Rectal smooth muscle tissue (tissue), 1 donor: ENCODE results near the gene TSPAN15.

Experiments
- H3K27ac ChIP-seq: one replicate; pipeline ENCODE4 v1.7.0; 2013; ENCODE audit warnings: low read depth, low read length, inconsistent platforms
- H3K27me3 ChIP-seq: one replicate; pipeline ENCODE4 v1.7.0; 2013; ENCODE audit warnings: low read length; ENCODE audit not compliant: control insufficient read depth, insufficient read depth
- H3K36me3 ChIP-seq: one replicate; pipeline ENCODE4 v1.7.0; 2013; ENCODE audit warnings: low read length; ENCODE audit not compliant: control insufficient read depth, insufficient read depth
- H3K4me1 ChIP-seq: one replicate; pipeline ENCODE4 v1.7.0; 2013; ENCODE audit warnings: low read length; ENCODE audit not compliant: control insufficient read depth, insufficient read depth
- H3K4me3 ChIP-seq: one replicate; pipeline ENCODE4 v1.7.0; 2013; ENCODE audit warnings: low read length
- H3K9ac ChIP-seq: one replicate; pipeline ENCODE4 v1.7.0; 2013; ENCODE audit warnings: low read length

Gene TSPAN15

GRCh38 chr10:69464801-69465401 is 13.6 kb downstream of the TSPAN15 start:
- Histone ChIP-seq H3K27me3 (no peaks in the 10 kb centered on the region), H3K4me3 (no peak overlapping the region), H3K9ac (no peak overlapping the region), H3K36me3 (no peaks in the 10 kb centered on the region), H3K27ac (peak overlapping the region; percentile 80), H3K4me1 (peaks cover 49% of the 10 kb centered on the region)

DNA sequence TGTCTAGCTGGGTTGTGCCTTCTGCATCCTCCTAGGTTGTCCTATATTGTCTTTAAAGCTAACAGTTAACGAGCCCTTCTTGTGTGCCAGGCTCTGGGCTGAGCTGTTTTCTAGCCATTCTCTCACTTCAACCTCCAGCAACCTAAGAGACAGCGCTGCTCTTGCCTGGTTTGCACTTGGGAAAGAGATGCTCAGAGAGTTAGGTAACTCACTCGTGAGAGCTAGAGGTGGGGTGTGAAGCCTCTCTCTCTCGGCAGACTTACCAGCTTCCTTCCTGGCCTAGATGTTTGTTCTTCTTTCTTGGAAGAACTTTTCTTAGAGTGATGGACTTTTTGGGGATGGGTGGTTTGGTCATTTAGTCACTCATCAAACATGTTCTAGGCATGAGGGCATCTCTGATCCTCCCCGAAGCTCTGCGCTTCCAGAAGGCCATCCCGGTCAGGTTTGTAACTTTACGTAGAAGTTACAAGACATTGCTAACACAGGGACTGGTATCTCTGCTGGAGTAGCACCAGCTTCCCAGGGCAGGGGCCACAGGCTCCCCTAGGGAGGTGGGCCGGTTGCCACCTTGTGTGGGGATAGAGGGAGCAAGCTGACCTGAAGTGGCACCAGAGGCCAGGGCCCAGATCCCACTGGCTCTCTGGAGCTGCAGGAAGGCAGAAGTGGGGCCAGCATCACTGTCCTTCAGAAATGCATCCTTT is 14.3 kb downstream of the TSPAN15 start:
- H3K9ac ChIP-seq, result no peak overlapping the region
- H3K4me3 ChIP-seq, result no peak overlapping the region
- no peaks in the 10 kb centered on the region for H3K27me3 ChIP-seq
- H3K27ac ChIP-seq, result peak overlapping the region; percentile 80
- peaks cover 42% of the 10 kb centered on the region for H3K4me1 ChIP-seq
- no peaks in the 10 kb centered on the region for H3K36me3 ChIP-seq

DNA sequence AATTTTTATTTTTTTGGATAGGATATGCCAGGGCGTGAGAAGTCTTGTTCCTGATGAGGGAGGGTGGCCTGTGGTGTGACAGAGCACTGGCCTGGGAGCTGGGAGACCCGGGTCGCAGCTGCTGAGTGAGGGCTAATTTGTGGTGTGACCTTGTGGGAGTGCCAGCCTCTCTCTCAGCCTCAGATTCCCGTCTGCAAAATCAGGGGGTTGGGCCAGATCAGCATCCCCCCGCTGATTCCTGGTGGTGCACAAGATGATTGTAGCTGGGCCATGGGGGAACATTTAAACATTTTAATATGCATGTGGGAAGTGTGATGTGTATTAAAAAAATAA is 14.9 kb downstream of the TSPAN15 start:
- peak overlapping the region; percentile 80 for H3K27ac ChIP-seq
- H3K9ac ChIP-seq, result no peak overlapping the region

DNA sequence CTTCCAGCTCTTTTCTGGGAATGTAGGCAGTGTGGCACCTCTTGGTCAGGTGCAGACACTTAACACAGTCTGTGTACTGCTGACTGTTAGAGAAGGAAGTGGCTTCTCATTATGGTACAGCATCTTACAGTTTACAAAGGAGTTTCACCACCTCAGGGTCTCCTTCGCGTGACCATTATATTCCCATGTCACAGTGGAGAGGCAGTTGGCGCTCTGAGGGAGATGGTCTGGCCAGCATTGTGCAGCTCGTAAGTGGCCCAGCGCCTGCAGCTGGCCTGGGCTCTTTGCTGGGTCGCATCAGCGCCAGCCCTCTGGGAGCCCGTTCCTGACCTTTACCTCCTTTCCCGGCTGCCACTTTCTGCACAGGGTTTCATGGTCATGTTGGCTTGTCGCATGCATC is 15.4 kb downstream of the TSPAN15 start:
- Histone ChIP-seq H3K4me1 (peaks cover 36% of the 10 kb centered on the region), H3K27ac (peak overlapping the region; percentile 80), H3K9ac (no peak overlapping the region), H3K27me3 (no peaks in the 10 kb centered on the region), H3K4me3 (no peak overlapping the region), H3K36me3 (no peaks in the 10 kb centered on the region)

More for the DNA sequence above, 14.9 kb downstream of the TSPAN15 start:
- Histone ChIP-seq H3K4me3 (no peak overlapping the region), H3K36me3 (no peaks in the 10 kb centered on the region), H3K4me1 (peaks cover 37% of the 10 kb centered on the region), H3K27me3 (no peaks in the 10 kb centered on the region)

DNA sequence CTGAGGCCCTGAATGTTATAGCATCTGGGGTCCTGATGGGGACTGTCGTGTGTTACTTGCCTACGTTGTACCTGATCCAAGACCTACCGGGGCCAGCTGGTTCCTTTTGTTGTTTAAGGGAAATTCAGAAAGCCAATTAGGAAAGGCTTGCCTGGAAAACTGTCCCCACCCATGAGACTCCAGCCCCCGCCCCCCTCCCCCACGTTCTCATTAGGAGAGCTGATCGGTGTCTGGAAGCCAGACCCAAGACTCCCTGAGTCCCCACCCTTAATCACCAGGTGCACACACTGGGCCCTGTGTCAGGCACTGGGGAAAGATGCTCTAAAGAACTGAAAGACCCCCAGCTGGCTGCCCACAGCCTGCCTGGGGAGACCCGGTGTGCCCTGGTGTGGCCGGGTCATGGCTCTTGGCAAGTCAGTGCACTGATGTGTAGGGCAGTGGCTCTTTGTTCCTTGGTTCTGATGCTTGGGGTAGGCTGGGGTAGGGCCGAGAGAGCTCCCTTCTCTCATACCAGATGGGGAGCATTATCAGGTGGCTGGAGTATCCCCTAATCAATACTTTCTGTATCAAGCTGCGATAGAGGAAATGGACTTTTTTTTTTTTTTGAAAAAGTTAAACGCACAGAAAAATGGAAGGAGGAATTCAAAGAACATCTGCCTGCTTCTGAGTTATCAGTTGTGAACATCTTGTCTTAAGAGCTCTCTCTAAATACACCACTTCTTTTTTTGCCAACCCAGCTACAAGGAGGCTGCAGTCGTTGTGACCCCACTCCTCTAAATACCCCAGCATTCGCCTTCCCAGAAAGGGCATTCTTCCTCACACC is 16.9 kb downstream of the TSPAN15 start:
- H3K36me3 ChIP-seq, result no peaks in the 10 kb centered on the region
- peaks cover 42% of the 10 kb centered on the region for H3K4me1 ChIP-seq
- H3K4me3 ChIP-seq, result no peak overlapping the region
- peak overlapping the region; percentile 59 for H3K27ac ChIP-seq
- no peaks in the 10 kb centered on the region for H3K27me3 ChIP-seq
- no peak overlapping the region for H3K9ac ChIP-seq

- no peaks in the 10 kb centered on the region for H3K27me3 ChIP-seq
- H3K36me3 ChIP-seq, result no peaks in the 10 kb centered on the region
- peaks cover 45% of the 10 kb centered on the region for H3K4me1 ChIP-seq
- H3K4me3 ChIP-seq, result no peak overlapping the region
- H3K27ac ChIP-seq, result peak overlapping the region; percentile 59
- H3K9ac ChIP-seq, result no peak overlapping the region
Measured at GRCh38 chr10:69468751-69469089, 17.5 kb downstream of the TSPAN15 start.

GRCh38 chr10:69469976-69470375 is 18.7 kb downstream of the TSPAN15 start:
- Histone ChIP-seq H3K4me3 (no peak overlapping the region), H3K4me1 (peaks cover 45% of the 10 kb centered on the region), H3K27ac (peak overlapping the region; percentile 32), H3K27me3 (no peaks in the 10 kb centered on the region), H3K36me3 (no peaks in the 10 kb centered on the region), H3K9ac (no peak overlapping the region)

GRCh38 chr10:69470463-69471384 is 19.5 kb downstream of the TSPAN15 start:
- Histone ChIP-seq H3K27ac (peak overlapping the region; percentile 38), H3K36me3 (no peaks in the 10 kb centered on the region), H3K4me3 (no peak overlapping the region), H3K27me3 (no peaks in the 10 kb centered on the region), H3K4me1 (peaks cover 43% of the 10 kb centered on the region), H3K9ac (no peak overlapping the region)

DNA sequence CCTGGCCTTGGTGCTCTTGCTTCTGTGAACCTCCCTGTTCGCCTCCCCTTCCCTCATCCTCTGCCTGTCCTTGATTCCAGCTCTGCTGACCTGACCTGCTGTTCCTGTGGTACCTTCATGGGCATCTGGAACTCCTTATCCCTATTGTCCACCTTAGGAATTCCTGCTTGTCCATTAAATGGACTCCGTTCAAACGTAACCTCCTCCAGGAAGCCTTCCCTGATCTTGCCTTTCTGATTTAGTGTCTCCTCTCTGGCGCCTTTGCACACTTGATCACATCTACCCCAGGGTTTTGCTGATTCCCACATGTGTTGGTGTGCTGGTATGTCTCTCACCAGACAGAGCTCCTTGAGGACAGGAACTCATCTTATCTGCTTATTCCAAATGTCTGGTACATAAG is 20.9 kb downstream of the TSPAN15 start:
- no peaks in the 10 kb centered on the region for H3K36me3 ChIP-seq
- H3K4me1 ChIP-seq, result peaks cover 46% of the 10 kb centered on the region
- peak overlapping the region; percentile 97 for H3K27ac ChIP-seq
- H3K27me3 ChIP-seq, result no peaks in the 10 kb centered on the region
- no peak overlapping the region for H3K9ac ChIP-seq
- H3K4me3 ChIP-seq, result no peak overlapping the region

GRCh38 chr10:69472544-69472943 is 21.3 kb downstream of the TSPAN15 start:
- H3K27me3 ChIP-seq, result no peaks in the 10 kb centered on the region
- peak overlapping the region; percentile 97 for H3K27ac ChIP-seq
- no peaks in the 10 kb centered on the region for H3K36me3 ChIP-seq
- peaks cover 50% of the 10 kb centered on the region for H3K4me1 ChIP-seq
- H3K4me3 ChIP-seq, result no peak overlapping the region
- no peak overlapping the region for H3K9ac ChIP-seq

GRCh38 chr10:69473304-69473990 is 22.2 kb downstream of the TSPAN15 start:
- Histone ChIP-seq H3K27me3 (no peaks in the 10 kb centered on the region), H3K27ac (peak overlapping the region; percentile 97), H3K36me3 (no peaks in the 10 kb centered on the region), H3K9ac (no peak overlapping the region), H3K4me1 (peaks cover 59% of the 10 kb centered on the region), H3K4me3 (peak overlapping the region; percentile 30)
